ENCODE measurements around the gene BIK.
"Not testable (repeated sequence)": the region's sequence is repeated elsewhere in the genome, so short reads cannot be mapped to it uniquely, and the experiment has no call there.

Gene BIK

DNA sequence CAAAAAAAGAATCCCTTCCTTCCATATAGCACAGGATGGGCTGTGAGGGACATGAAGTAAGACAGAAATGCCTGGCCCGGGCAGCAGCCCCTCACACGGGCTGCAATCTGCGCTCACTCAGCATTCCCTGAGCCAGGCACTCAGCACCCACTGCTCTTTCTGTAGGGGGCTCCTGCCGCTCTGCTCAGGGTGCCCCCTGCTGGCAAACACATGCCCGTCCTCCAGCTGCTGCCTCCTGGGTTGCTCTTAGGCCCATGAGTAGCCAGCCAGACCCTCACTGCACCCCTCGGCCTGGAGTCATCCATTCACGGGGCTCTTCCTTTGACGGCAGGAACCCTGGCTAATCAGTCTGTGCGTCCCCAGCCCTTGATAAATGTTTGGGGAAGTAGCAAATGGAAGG lies 25.7 kb downstream of the BIK start:
- DNase-seq (ENCODE audit: low read depth in 2 of 2) = no peak

DNA sequence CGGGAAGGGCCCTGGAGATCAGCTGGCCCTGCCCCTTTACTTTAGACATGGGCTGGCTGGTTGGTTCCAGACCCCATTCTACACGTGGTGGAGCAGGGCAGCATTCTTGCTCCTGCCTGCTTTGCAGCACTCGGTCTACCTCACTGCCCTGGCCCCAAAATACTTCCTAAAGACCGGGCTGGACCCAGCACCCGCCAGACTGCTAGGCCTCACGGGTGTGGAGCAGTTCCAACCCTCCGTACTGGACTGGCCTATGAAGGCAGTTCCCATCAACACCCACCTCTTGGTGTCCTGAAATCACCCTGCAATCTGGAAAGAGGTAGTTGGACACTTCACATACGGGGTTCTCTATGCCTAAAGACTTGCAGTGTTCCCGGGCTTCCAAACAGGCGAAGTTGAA lies 26.3 kb downstream of the BIK start:
- DNase-seq (ENCODE audit: low read depth in 2 of 2) = no peak

DNA sequence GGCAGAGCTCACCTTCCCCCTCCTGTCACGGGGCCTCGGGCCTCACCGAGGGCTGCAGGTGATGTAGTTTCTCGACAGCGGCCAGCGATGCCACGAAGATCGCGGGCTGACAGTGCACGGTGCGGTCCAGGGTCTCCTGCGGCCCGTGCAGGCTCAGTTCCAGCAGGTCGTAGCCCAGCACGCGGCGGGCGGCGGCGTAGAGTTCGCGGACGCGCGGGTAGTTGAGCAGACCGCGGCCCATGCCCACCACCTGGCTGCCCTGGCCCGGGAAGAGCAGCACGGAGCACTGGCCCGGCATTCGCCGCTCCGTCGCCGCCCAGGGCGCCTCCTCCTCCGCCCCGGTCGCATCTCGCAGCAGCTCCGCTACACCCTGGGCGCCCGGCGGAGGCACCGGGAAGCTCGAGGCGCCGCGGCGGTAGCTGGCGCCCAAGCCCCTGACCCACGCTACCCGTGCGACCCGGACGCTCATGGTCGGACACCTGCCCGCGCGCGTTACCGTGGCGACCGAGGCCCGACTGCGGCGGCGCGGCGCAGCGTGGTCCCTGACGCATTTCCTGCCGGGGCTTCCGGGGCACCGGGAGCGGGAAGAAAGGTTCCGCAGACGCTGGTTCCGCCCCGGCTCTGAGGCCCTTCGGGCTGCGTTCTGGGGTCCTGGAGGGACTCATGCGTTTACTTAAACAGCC lies 32.5 kb downstream of the BIK start, which contains the start of gene MCAT:
Gene MCAT (minus strand): TSS at position 519 of the 683 bp plus-strand sequence. CDS start 50 bp downstream, at position 469.
- DNase-seq (ENCODE audit: low read depth in 2 of 2) = peak; percentile 36 to 62

DNA sequence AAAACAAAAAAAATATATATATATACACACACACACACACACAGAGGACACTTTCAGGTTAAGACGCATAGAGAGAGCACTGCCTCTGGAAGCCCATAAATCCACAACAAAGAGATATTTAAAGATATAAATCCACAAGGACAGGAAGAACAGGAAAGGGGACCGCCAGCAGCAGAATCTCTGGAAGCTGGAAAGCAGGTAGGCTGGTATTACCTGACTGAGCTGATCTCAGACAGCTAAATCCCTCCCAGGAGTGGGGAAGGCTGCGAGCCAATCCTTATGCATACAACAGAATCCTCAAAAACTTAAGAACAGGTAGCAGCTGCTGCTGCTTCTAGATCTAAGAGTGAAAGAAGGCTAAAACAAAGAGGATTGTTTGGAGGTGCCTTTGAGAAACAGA lies 34.4 kb downstream of the BIK start:
- no peak for DNase-seq (ENCODE audit: low read depth in 2 of 2)

DNA sequence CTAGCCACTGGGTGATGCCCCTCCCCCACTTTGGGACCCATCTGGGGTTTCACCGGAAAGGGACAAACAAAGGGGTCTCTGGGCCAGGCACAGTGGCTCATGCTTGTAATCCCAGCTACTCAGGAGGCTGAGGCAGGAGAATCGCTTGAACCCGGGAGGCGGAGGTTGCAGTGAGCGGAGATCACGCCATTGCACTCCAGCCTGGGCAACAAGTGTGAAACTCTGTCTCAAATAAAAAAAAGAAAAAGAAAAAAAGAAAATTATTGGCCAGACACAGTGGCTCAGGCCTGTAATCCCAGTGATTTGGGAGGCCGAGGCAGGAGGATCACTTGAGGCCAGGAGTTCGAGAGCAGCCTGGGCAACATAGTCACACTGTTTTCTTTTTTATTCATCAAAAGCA lies 34.8 kb downstream of the BIK start:
- not testable (repeated sequence) for DNase-seq (ENCODE audit: low read depth in 2 of 2)

DNA sequence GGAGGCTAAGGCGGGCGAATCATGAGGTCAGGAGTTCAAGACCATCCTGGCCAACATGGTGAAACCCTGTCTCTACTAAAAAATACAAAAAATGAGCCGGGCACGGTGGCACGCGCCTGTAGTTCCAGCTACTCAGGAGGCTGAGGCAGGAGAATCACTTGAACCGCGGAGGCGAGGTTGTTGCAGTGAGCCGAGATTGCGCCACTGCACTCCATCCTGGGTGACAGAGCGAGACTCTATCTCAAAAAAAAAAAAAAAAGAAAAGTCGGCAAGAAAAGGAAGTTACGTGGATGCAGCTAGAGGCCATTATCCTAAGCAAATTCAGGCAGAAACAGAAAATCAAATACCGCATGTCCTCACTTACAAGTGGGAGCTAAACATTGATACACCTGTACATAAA lies 35.8 kb downstream of the BIK start:
- not testable (repeated sequence) for DNase-seq (ENCODE audit: low read depth in 2 of 2)

DNA sequence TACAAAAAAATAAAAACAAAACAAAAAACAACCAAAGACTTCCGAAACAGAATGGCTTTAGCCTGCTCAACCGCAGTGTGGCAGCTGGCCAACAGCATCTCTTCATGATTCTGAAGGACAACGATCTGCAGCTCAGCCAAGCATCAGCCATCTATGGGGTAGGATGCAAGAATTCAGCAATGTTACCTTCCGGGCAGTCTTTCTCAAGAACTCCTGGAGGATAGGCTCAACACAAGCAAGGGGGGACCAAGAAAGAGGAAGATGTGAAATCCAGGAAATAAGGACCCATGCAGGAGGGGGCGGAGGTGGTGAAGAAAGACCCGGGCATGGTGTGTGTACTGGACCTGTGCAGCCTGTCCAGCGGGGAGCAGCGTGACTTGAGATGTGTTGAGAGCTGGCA lies 37.3 kb downstream of the BIK start:
- DNase-seq (ENCODE audit: low read depth in 2 of 2) = no peak

DNA sequence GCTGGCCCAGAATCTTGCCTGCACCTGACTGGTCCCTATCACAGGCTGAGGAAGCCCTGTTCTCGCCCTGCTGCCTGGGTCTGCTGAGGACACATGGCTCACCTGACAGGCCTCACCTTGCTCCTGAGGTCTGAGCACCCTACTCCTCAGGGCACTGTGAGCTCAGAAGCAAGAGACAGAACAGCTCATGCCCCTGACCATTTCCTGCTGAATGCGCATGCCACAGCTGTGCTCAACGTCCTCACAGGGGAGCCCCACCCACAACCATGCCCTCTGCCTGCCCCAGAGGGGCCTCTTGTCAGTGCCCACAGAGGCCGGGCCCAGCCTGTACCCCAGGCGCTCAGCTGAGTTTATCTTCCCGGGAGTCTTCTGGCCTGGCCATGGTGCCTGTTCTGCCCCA lies 38.0 kb downstream of the BIK start:
- DNase-seq (ENCODE audit: low read depth in 2 of 2) = no peak

DNA sequence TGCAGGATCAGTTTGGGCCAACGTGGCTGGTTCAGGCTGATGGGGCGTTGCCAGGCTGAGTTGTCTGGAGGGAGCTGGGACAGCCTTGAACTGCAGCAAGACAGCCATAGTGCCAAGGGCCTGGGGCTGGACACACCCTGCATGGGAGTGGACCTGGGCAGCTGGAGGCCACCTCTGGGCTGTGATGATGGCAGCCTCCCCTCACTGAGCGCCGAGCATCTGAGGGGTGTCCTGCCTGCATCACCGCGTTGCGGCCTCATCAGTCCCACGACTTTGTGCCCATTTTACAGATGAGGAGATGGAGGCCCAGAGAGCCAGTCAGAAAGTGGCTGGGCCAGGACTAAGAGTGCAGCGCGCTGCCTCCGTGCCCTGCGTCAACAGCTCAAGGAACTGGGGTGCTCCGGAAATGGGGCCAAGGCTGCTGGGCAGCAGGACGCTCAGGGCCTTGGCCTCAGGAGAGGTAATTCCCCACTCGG lies 40.2 kb downstream of the BIK start:
- DNase-seq (ENCODE audit: low read depth in 2 of 2) = no peak

DNA sequence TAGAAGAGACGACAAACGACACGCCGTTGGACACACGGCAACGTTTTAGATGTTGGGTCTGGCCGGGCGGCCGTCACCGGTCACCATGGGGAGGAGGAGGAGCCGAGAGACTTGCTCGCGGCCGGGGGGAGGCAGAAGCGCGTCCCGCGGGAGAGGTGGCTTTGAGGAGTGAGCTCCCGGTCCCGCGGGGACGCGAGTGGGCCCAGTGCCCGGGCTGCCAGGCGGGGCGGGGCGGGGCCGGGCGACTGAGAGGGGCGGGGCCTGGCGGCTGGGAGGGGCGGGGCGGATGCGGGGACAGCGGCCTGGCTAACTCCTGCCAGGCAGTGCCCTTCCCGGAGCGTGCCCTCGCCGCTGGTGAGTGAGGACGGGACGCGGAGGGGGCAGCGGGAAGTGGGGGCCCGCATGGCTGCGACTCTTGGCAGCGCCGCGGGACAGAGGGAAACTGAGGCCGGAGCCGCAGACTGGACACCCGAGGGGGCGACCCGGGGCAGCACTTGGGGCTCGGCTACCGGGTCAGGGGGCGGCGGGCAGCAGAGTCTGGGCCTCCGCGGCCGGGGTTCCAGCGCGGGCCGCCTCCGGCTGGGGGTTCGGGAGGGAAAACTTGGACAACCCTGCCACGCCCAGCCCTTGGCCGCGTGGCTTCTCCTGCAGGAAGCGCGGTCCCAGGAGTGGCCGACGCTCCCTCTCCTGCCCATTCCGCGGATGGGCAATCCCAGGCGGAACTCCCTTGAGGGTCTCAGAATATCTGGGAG lies 40.9 kb downstream of the BIK start, which contains the start of gene TSPO:
Gene TSPO (plus strand): TSS at position 309 of the 752 bp plus-strand sequence. CDS start 7,680 bp downstream, outside the sequence.
- DNase-seq (ENCODE audit: low read depth in 2 of 2) = peak; percentile 23 to 37

DNA sequence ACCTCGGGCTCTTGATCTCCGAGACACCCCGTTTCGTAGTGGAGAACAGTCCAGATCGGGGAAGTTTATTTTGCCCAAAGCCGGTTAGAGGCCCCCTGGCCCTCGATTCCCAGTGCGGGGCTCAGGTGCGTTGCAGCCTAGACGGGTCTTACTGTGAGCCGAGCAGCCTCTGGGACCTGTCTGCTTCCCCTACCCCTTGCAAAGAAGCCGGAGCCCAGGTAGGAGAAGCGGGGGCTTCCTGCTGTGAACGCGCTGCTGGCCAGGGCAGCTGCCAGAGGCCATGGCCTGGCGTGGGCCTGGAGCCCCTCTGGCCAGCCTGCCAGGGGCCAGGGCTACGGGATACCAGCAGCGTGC lies 41.4 kb downstream of the BIK start:
- no peak for DNase-seq (ENCODE audit: low read depth in 2 of 2)

DNA sequence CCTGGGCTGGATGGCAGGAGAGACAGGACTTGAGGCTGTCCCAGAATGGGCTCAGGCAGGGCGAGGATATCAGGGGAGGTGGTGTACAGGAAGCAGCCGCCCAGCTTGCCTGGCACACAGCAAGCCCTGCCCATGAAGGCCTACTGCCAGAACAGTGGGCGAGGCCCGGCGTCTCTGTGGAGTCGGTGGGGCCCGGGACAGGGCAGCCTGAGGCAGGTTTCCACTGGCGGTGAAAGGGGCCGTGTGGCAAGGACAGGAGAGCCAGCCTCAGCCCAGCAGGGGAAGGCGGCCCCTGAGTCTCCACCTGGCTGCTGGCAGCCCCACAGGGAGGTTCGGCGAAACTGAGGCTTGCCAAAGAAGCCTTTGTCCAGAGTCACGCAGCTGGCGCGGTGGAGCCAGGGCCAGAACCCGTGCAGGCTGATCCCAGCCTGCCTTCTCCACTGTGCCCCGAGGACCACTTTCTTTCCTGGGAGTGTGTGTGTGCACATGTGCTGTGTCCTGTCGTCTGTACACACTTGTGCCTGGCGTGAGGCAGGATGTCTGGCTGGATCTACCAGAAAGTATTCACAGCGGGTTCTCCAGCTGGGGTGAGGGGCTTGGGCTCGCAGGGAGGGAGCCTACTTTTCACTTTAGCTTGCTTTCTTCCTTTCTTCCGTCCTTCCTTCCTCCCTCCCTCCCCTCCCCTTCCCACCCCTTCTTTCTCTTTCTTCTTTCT lies 42.0 kb downstream of the BIK start:
- DNase-seq (ENCODE audit: low read depth in 2 of 2) = peak in 1 of 2 donors; percentile 29

DNA sequence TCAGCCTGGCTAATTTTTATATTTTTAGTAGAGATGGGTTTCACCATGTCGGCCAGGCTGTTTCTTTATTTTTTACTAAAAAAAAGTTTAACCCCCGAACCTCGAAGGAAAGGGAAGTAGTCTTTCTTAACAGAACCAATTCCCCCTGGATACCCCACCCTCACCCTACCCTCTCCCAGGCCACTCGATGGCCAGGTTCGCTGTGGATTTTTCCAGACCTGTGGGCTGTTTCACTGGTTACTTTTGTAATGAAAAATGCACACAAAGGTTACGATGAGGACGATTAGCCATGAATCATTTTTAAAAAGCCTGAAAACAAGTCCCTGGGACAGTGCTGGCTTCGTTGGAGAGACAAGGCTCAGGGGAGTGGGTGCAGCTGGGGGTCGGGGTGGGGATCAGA lies 43.3 kb downstream of the BIK start:
- no peak for DNase-seq (ENCODE audit: low read depth in 2 of 2)

DNA sequence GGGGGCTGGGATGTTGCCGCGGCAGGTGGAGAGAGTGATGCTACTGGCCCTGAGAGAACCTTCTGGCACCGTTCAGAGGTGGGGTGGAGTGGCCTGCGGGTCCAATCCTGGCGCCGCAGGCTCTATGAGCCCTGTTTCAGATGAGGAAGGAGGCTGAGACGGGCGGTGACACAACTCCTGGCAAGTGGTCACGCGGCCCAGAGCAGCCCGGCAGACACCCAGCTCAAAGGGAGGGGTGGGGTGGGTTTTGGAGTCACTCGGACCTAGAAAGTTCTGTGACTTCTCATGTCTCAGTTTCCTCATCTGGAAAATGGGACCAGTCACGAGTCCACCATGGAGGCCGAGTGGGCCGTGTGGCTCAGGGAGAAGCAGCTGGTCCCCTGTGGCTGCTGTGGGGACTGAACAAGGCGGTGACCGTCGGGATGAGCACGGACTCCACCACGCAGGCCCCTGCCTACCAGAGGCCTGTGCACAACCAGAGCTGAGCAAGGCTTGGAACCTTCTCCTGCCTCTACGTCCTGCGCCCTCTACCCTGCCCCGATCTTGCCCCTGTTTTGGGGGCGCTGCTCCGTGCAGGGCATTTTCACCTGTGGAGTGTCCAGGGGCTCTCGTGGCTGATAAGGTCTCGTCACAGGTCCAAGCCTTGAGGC lies 44.5 kb downstream of the BIK start:
- DNase-seq (ENCODE audit: low read depth in 2 of 2) = no peak

DNA sequence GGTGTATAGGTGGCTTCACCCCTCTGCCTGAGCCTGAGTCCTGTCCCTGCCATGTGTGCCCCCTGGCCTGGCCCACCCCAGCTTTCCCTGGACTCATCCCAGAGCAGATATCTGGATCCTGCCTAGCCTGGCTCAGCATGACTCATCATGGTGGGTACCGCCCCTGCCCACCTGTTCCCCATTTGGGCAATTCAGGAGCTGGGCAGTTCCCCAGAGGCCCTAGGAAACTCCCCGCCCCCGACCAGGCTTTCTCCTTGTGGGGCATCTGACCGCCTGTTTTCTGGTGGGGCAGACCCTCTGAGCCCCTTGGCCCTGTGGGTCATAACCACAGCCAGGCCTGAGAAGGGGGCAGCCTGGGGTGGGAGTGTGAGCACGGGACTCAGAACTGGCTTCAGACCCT lies 45.2 kb downstream of the BIK start:
- DNase-seq (ENCODE audit: low read depth in 2 of 2) = no peak

DNA sequence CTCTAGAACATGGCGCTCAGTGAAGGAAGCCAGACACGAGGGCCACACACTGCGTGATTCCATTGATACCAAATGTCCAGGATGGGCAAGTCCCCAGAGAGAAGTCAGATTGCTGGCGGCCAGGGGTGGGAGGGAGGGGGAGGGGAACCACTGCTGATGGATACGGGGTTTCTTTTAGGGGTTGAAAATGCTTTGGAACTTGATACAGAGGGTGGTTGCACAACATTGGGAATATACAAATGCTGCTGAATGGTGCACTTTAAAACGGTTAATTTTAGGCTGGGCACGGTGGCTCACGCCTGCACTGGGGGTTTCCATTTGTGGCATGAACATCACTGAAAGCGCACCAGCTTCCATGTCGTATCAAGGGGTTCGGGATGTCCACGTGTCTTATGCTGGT lies 45.9 kb downstream of the BIK start:
- DNase-seq (ENCODE audit: low read depth in 2 of 2) = no peak

DNA sequence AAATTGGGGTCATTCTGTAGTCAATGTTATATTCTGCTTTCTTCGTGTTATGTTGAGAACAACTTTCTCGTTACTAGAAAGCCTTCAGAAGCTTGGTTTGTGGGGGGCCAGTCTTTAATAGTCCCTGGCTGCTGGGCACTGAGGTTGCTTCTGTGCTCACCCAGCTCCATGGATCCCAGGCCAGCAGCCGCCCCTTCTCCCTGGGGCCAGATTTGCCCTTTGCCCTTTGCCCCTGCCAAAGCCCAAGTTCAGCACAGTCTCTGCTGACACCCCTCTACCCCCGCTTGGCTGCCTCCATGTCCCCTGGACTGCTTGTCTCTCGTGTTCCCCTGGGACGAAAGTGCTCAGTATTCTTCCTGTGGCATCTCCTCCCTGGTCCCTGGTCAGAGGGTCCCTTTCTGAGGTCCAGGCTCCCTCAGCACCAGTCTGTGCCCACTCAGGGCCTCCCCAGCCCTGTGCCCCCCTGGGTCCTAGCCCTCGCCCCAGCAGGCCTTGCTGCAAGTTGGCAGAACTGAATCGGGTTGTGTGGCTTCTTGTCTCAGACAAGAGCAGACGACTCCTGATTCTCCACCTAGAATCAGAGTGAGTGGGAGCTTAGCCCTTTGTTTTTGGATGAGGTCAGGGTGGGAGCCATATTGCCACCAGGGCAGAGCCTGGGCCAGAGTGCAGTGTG lies 47.5 kb downstream of the BIK start:
- DNase-seq (ENCODE audit: low read depth in 2 of 2) = no peak

DNA sequence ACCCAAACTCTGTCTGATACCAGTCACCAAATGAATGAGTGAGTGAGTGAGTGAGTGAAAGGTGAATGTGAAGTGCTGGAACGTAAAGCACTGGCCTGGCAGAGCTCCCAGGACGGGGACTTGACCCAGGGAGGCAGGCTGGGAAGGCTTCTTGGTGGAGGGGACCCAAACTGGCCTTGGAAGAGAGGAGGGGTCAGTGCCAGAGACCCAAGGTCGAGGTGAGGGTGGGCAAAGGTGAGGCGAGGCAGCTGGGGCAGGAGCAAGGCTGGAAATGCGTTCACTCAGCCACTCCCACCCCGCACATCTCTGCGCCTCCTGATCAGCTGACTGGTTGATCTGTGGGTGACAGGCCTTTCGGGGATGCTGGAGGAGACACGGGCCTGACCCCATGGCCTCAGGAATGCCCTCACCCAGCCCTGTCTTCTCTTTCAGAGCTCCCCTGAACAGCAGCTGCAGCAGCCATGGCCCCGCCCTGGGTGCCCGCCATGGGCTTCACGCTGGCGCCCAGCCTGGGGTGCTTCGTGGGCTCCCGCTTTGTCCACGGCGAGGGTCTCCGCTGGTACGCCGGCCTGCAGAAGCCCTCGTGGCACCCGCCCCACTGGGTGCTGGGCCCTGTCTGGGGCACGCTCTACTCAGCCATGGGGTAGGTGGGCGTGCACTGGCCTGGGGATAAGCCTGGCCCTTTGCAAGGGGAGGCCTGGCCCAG lies 48.4 kb downstream of the BIK start:
- DNase-seq (ENCODE audit: low read depth in 2 of 2) = no peak

DNA sequence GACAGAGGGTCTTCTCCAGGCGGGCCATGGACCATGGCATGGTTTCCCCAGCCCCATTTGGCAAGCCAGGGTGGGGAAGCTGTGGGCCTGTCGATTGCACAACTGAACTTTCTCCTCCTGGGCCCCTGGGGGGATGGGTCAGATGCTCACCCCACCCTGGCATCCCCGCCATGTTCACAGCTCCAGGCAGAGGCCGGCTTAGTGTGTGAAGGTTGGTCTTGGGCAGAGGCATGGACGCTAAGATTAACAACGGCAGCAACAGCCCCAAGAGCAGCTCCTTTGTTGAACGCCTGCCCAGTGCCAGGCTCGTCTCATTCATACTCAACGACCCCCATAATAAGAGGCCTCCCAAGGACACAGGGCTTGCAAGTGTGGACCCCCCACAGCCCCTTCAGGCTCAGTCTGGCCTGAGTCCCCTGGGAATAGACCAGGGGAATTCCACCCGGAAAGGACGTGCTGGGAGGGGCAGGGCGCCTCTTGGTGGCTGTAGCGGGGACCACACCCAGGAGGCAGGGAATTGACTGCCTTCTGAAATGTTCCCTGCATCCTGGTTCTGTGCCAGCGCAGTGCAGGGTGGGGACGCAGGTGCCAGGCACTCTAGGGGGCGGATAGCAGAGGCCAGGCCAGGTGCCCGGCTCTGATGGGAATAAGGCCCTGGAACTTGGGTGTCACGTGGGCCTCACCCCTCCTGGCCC lies 49.1 kb downstream of the BIK start:
- DNase-seq (ENCODE audit: low read depth in 2 of 2) = no peak

DNA sequence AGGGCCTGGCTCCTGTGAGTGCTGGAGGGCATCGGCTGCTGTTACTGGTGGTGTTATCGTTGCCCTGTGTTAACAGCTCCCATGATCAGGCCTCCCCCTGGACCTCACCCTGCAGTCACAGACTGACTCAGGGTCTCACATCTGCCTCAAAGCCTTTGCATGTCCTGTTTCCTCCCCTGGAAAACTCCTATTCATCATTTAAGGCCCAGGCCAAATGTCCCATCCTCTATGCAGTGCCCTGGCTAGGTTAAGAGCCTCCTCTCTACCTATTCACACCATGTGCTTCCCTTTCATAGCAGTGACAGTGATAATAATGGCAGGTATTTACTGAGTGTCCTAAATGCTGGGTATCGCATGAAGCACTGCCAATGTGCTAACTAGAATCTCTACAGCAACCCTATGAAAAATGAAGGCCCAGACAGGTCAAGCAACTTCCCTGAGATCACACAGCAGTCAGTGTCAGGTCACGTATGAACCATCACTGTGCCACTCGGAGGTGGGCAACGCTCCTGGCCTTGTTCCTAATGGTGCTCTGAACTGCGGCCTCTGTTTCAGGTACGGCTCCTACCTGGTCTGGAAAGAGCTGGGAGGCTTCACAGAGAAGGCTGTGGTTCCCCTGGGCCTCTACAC lies 50.1 kb downstream of the BIK start:
- DNase-seq (ENCODE audit: low read depth in 2 of 2) = no peak
